ENCODE results near the gene CLBA1.

CLBA1 gene

GRCh38 chr14:104981699-104982541 lies 3.7 kb upstream of the CLBA1 start:
- H3K4me3 ChIP-seq (replicated peaks; ENCODE audit: low read depth, low read length) = no peak overlapping the region
- TF ChIP-seq, protein P1, sequence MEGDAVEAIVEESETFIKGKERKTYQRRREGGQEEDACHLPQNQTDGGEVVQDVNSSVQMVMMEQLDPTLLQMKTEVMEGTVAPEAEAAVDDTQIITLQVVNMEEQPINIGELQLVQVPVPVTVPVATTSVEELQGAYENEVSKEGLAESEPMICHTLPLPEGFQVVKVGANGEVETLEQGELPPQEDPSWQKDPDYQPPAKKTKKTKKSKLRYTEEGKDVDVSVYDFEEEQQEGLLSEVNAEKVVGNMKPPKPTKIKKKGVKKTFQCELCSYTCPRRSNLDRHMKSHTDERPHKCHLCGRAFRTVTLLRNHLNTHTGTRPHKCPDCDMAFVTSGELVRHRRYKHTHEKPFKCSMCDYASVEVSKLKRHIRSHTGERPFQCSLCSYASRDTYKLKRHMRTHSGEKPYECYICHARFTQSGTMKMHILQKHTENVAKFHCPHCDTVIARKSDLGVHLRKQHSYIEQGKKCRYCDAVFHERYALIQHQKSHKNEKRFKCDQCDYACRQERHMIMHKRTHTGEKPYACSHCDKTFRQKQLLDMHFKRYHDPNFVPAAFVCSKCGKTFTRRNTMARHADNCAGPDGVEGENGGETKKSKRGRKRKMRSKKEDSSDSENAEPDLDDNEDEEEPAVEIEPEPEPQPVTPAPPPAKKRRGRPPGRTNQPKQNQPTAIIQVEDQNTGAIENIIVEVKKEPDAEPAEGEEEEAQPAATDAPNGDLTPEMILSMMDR (IDR thresholded peaks at IDR 0.05; ENCODE audit: low read depth, low read length, missing control alignments) = no peak
- DNase-seq (ENCODE audit: extremely low read depth, low read depth) = no peak

GRCh38 chr14:104982548-104983230 lies 2.9 kb upstream of the CLBA1 start:
- no peak overlapping the region for H3K4me3 ChIP-seq (replicated peaks; ENCODE audit: low read depth, low read length)
- no peak for DNase-seq (ENCODE audit: extremely low read depth, low read depth)
- TF ChIP-seq, protein P1 (IDR thresholded peaks at IDR 0.05; ENCODE audit: low read depth, low read length, missing control alignments) = no peak

GRCh38 chr14:104983231-104983721 lies 2.3 kb upstream of the CLBA1 start:
- H3K4me3 ChIP-seq (replicated peaks; ENCODE audit: low read depth, low read length) = no peak overlapping the region
- TF ChIP-seq, protein P1 (IDR thresholded peaks at IDR 0.05; ENCODE audit: low read depth, low read length, missing control alignments) = no peak
- DNase-seq (ENCODE audit: extremely low read depth, low read depth) = no peak

DNA sequence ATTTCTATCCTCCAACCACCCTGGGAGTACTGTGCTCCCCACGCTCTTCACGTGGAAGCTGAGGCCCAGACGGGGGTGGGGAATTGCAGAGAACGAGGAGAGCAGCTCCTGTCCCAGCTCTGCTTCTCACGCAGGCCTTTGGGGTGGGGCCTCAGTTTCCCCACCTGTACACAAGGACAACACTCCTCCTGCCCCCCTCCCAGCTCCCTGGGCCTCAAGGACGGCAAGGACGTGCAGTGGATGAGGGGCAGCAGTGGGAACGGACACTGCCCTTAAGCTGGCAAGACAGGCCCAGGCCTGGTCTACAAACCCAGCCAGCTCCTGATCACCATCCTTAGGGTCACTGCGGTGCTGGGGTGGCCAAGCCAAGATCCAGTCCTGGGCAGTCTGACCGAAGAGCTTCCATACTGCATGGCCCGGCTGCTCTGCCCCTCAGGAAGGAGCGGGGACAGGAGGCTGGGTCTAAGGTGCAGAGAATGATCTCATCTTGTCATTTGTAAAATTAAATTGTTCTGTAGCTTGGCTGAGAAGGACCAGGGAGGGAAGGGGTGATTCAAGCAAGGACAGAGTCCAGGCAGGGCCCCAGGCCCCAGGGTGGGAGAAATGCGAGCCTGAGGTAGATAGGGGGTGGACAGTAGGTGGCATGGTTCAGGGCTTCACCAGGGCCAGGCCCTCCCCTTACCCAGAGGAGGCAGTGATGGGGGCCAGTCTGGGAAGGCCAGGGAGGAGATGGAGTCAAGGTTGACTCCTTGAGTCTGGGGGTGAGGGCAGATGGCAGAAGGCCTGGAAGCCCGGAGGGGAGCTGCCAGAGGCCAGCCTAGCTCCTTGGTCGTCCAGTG lies 1.3 kb upstream of the CLBA1 start:
- H3K4me3 ChIP-seq (replicated peaks; ENCODE audit: low read depth, low read length) = no peak overlapping the region
- TF ChIP-seq, protein P1 (IDR thresholded peaks at IDR 0.05; ENCODE audit: low read depth, low read length, missing control alignments) = no peak
- DNase-seq (ENCODE audit: extremely low read depth, low read depth) = no peak

GRCh38 chr14:104986487-104987164 lies 1.0 kb downstream of the CLBA1 start:
- DNase-seq (ENCODE audit: extremely low read depth, low read depth) = no peak
- TF ChIP-seq, protein P1 (IDR thresholded peaks at IDR 0.05; ENCODE audit: low read depth, low read length, missing control alignments) = no peak
- peak overlapping the region; percentile 84 for H3K4me3 ChIP-seq (replicated peaks; ENCODE audit: low read depth, low read length)

All from HFF-Myc (cell line).